NCI-H510A treated with DMSO at 0.1 percent for 48 hours (cell line): ENCODE measurements around the gene TEX35.
A peak's percentile ranks its signal among the peaks of the same experiment; 100 is the strongest.

Source experiments
- DNase-seq: peaks from one replicate; lab custom pipeline; 2025; lab: John Stamatoyannopoulos, UW

Gene TEX35

DNA sequence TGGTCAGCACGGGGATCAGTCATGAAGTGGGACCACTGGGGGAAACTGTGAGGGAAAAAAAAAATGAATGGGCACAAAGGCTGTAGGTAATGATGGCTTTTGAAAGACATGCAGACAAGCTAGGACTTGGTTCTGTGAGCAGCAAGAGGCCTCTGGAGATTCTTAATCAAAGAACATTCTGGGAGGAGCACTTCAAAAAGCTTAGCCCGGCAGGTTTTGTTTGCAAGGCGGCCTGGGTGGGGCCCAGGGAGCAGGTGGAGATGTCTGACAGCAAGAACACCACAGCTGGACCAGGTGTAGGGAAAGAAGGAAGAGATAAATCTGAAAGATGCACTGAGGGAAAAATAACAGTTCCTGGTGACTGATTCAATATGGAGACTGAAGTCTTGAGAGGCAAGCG, 6.0 kb downstream of the TEX35 start:
- peak; percentile 32 for DNase-seq

DNA sequence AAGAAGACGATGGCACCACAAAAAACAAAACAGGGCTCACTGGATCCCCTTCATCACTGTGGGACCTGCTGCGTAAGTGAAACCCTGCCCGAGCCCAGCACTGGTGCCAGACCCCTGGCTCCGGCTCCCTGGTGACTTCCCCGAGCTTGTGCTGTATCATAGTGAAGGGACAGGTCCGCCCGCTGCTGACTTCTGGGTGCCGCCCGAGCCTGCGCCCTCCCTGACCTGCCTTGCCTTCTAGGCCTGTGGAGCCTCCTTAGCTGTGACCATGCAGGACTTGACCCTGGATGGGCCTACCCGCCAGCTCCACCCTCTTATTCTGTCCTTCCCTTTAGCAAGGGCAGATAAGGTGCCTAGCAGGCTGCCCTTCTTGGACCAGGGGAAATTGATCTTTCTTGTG, 7.9 kb downstream of the TEX35 start:
- DNase-seq = no peak

DNA sequence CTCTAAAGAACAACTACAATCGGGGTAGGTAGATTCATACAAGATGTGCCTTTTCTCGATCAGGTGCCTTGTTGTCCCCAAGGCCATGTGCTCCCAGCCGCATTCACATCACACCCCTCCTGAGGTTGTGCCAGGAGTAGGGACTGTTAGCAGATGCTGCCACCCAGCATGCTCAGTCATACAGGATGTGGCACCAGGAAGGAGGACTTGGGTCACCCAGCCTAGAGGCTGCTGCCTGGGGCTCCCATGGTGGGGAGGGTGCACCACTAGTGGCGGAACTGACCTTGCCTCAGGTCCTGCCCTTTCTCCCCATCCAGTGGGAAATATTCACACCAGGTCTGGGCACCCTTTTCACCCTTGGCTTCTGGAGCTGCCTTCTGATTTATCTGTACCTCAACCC, 8.3 kb downstream of the TEX35 start:
- DNase-seq = no peak

DNA sequence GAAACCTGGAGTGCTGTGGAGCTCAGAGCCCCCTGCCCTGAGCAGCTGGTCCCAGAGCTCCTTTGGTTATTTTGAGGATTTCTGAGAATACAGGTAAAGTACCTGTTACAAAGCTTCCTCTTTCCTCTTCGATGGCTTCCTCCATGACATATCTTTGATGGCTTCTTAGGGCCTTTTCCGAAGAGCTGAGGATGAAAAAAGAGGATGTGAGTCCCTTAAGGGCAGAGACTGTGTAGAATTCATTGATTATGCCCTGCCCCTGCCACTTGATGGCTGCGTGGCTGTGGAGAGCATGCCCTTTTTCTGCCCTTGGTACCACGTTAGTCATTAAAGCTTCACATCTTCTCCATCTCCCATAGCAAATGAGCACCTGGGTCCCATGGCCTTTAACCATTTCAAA, 14.2 kb downstream of the TEX35 start:
- no peak for DNase-seq

DNA sequence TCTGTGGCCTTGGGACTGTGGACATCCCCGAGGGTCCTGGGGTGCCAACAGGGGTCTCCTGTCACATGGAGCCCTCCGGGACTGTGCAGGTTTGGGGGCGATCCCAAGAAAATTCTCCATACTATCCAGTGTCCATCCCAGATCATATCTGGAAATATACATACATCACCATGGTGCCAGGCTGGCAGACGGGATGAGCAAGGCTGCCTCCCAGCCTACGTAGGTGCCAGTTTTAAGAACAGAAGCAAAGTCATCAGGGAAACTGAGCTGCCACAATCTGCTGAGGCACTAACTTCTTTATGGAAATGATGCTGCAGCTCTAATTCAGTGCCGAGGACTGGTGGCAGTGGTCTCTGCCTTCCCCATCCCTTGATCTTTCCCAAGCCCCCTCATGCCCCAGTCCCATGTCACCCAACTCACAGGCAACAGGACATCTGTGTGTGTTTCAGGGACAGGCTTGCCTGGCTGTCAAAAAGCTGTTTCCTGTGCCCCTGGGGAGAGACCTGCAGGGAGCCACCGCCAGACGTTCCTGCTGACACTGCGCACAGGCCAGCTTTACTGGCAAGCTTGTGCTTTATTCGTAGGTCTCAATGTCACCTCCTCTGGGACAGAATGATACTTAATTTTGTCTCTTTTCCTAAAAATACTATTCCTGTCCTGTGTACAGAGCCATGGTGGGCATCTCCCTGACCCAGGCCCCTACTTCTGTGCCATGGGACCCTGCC, 15.5 kb downstream of the TEX35 start:
- no peak for DNase-seq

DNA sequence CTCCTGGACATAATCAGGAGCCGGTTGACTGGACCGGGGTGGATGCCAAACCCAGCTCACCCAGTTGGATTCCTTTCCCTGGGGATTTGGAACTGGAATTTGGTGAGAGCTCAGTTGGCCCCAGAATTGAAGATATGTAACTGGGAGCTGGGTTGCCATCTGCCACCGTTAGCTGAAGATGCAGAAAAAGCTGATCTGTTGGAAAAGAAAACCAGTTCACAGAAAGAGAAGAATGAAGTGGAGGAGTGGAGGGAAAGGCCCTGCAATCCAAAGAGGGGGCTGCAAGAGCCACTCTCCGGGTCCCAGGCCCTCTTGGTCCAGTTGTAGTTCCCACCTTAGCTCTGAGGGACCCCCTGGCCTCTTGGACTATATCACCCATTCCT, 16.0 kb downstream of the TEX35 start:
- DNase-seq = no peak

DNA sequence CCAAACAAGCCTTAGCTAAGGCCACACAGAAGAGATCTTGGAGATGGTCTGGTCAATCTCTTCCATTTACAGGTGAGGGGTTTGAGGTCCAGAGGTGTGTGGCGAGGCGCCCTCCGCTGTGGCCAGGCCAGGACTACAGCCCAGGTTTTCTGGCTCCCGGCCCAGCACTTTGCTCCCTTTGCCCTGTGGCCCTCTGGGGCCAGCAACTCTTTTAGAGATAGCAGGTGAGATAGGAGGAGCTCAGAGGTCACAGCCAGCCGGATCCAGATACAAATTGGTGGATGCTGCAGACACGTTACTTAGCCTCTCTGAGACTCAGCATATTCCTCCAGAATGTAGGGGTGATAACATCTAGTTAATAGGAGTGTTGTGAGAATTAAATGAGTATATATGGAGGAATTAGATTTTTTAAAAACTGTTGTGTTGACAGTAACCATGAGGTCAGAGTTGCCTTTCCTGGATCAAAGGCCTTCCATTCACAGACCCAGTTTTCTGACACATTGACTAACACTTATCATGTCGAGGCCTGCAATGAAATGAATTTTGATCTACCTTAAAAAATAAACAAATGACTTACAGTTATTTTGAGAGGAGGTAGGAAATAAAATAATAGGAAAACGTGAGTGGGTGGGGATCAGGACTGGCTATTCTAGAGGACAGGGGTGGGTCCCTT, 16.6 kb downstream of the TEX35 start:
- no peak for DNase-seq

DNA sequence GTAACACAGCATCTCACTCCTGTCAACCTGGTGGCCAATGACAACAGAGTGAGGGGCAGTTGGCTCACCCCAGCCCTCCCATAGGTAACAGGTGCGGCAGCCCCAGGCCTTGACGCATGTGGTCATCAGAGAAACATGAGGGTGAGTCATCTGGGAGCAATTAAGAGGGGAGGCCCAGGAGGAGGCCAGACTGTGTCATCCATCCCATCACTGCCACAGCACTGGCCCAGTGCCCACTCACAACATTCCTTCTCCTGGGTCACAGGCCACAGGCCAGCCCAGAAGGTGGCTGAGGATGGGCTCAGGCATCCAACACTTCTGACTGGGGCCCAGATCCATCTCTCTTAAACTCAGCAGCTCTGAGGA, 17.1 kb downstream of the TEX35 start:
- no peak for DNase-seq

DNA sequence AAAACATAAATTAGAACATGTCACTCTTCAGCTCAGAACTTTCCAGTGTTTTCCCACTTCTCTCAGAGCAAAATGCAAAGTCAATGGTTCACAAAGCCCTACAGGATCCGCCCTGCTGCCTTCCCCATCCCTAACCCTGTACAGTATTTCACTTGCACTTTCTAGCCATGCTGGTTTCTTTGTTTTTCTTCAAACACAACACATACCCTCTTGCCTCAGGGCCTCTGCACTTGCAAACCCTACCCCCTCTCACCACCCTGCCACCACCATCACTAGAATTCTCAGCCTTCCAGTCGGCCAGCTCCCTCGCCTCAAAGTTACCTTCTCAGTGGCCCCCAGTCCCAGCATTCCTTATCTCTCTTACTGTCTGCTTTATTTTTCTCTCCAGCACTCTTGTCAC, 17.6 kb downstream of the TEX35 start:
- DNase-seq = no peak

DNA sequence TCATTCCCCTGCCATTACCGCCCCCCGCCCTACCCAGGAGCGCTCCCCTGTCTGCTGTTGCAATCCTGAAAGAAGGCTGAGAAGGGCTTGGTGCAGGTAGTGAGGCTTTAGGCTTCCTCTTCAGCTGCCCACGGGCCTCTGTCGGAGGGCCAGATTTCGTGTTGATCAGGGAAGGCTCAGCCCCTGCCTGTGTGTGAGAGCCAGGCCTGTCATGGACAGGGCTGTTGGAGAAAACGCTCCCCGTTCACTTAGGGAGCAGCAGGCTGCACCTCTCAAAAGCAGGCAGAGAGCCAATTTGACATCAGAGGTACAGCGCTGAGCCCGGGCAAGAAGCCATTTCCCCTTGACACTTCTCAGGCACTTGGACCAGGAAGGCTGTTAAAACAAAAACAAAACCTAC, 19.0 kb downstream of the TEX35 start:
- peak; percentile 47 for DNase-seq

DNA sequence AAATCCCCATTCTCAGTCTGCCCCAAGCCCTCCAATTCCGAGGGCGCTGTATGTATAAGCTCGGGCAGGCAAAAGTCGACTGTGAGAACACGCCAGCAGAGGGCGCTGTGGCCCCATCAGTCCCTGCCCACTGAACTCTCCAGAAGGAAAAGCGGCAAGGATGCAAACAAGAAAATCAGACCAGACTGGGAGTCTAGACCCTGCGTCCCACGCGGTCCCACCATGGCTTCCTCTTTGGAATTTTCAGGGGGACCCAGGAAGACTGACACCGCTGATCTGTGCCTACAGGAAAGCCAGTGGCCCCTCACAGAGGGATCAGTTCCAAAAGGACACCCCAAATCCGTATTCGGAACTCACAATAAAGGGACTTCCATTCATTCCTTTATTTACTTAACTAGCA, 19.5 kb downstream of the TEX35 start:
- DNase-seq = peak; percentile 83

DNA sequence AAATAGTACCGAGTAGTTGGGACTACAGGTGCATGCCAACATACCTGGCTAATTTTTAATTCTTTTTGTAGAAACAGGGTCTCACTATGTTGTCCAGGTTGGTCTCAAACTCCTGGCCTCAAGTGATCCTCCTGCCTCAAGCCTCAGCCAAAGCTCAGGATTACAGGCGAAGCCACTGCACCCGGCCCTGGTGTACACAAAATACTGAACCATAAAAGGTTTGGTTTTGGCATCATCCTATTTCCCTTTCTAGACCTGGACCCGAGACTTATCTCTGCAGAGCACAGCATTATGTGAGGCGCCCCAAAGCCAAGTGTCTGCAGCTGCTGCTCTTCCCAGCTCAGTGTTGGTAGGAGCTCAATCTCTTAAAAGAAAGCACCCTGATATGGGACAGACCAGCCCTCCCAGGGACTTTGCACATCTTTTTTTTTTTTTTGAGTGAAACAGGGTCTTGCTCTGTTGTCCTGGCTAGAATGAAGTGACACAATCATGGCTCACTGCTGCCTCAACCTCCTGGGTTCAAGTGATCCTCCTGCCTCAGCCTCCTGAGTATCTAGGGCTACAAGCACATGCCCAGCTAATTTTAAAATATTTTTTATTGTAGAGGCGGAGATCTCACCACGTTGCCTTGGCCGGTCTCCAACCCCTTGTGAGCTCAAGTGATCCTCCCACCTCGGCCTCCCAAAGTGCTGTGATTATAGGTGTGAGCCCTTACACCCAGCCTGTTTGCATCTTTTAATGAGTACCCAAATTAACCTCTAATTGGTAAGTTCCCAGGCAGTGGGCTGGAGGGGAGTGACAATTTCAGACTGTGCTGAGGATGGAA, 20.4 kb downstream of the TEX35 start:
- DNase-seq = no peak

DNA sequence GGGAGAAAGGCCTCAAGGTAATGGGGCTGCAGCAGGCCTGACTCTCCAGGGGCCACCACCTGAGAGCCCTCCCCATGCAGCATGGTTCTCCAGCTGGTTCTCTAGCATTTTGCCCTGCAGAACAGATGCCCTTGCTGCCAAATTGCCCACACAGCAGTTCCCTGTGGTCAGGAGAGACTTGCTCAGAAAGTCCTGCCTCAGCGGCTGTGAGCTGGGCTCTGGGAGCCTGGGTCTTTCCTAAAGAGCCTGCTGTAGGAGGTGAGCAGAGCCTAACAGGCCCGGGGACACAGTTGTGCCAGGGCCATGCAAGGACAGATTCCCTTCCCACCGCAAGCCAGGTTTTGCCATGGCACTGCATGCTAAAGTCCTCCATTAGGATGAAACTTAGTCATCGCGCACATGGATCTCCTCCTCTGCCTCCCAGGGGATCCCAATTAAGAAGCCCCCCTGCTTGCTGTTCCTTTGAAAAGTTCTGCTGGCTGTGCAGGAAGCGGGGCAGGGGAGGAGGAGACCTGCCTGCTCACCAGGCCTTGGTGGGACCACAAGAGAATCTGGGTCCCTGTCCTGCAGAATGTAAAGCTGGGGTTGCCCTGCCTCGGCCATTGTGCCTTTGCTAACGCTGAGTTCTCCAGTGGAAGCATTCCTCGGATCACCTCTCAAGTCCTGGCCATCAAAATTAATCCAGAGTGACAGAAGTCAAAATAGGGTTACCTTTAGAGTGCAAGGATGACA, 21.4 kb downstream of the TEX35 start:
- DNase-seq = no peak

DNA sequence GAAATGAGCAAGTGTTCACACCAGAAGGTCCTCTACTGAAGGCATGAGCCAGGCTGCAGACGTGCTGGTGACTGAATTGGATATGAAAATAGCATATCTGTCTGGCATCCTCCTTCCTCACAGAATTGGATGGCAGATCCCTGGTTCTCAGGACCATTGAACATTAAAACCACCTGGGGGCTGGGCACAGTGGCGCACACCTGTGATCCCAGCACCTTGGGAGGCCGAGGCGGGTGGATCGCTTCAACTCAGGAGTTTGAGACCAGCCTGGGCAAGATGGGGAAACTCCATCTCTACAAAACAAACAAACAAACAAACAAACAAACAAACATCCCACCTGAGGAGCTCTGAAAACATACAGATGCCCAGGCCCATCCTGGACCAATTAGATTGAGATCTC, 23.4 kb downstream of the TEX35 start:
- DNase-seq = no peak

DNA sequence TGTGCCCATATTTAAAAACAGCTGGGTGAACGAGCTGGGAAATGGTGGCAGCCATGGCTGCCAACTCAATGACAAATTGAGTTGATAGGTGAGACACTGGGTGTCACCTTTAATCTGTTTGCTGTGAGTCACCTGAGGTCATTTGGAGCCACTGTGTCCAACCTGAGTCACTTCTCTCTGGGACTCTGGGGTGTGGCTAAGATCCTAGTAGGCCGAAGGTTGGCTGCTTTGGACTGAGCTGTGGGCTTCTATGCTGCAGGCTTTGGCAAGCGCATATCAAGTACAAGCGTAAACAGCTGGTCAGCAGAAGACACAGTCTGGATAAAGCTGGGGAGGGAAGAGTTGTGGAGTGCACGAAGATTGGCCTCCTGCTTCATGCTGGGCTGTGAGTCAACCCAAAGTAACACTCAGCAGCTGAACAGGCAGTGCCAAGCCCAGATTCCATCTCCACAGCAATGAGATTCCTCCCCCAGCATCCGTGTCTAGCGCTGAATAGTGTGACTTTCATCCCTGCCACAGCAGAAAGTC, 24.0 kb downstream of the TEX35 start:
- no peak for DNase-seq

DNA sequence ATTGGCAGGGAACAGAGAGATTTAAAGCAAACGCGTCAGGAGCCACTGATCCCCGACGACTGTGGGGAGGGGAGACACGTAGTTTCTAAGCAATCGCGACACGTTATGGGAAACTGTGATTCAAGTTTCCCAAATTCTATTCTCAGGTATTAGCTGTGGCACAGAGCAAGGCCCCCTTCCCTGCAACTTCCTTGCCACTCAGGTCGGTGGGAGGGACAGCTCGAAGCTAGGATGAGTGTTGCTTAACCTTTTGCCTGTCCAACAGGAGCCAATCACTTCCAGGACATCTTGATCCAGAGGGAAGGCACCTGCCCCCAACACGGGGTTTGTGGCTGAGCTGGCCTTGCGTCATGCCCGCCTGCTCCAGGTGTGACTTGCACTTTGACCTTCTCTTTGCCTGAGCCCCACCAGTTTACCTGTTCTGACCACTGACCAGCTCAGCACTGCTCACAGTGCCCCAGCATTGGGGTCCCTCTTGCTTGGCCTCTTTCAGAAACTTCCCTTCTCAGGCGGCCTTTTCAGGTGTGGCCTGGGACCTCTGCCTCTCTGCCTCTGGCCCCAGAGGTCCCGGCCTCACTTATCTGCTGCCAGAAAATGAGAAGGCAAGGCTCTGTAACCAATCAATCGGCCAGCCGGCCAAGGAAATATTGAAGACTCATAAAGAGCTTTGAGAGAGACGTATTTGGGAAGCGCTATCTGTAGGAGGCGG, 24.6 kb downstream of the TEX35 start:
- no peak for DNase-seq

DNA sequence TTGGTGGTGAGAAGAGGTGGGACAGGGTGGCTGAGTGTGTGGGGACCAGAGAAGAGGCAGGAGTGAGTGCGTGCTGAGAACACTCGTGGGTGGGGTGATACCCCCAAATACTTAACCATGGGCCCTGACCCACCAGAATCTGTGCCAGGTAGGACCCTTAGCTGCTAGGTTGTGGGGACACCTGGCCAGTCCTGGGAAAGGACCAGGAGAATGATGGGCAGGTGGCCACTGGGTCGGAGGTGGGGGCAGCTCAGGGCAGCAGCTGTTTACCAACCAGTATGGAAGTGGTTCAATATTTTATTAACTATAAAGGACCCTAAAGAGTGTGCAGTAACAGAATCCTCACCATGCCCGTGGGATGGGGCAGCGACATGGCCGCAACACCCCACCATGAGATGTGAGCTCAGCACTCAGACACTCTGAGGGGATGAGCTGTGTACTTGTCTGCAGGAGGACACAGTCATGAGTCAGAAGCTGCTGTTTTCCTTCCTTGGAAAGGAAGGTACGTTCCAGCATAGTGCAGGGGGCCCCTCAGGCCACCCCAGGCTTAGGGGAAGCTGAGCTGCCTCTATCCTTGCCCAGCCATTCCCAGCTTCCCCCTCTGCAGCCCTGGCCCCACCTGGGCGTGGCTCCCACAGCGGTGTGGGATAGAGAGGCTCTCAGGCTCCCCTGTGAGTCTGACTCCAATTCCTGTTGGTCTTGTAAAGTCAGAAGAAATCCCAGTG, 25.4 kb downstream of the TEX35 start:
- no peak for DNase-seq

DNA sequence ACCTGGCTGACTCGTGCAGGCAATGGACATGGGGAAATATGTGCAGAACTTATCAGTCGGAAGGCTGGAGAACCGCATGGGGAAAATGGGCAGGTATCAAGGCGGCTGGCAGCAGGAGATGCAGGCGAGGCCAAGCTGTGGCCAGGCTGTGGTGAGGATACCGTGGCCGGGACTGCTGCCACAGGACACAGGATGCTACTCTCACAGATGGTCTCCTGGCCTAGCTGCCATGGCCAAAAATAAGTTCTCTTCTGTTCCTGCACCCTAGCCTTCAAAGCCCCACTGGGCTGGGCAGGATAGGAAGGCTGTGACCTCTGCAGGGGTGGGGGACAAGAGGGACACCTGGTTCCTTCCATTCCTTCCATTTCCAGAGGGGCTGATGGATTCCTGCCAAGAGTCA, 26.4 kb downstream of the TEX35 start:
- no peak for DNase-seq

DNA sequence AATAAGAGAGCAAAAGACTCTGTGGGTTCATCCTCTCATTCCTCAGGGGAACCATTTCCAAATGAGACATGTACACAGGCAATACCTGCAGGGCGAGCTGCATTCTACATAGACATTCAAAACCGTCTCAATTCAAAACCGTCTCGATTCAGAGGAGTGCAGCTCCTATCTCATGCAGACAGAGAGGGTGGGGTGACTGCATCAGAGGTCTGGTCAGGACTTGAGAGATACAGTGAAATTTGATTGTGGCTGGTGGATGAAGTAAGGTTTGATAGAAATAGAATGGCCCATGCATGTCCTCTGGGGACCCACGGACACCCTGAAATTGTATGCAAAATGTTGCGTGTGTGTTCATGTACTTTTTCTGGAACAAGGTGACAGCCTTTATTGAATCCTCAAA, 27.3 kb downstream of the TEX35 start:
- DNase-seq = no peak

DNA sequence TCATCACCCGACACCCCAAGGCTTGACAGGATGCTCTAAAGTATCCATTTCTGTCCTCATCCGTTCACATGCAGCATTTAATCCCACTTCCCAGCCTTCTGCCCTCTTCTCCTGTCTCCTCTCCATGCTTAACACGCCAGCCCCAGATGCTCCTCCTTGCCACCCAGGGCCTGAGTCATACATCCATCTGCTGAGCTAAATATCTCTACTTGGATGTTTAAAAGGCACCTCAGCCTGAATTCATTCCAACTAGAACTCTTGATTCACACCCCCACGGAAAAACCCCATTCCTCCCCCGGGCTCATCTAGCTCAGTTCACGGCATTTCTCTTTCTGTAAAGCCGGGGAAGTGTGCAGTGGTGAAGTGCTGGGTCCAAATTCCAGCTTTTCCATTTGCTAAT, 27.7 kb downstream of the TEX35 start:
- no peak for DNase-seq

DNA sequence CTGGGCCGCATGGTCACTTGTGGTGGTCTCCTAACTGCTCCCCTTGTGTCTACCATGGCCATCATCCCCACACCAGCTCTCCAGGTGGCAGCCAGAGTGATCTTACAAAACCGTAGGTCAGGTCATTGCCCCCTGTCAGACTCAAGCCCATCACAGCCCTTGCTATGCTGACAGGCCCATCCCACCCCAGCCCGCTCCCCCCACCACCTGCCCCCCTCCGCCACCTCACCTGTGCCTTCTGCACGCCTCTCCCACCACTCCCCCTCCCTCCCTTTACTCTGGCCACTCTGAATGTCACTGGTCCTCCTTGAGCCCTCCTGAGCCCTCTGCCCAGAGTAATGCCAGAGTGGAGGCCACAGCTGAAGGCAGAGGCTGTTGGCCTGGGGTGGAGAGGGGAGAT, 28.5 kb downstream of the TEX35 start:
- no peak for DNase-seq
